GM12878 (cell line): ENCODE results near the gene MRPS5. TPM values are rescaled to one million over a fixed set of nuclear protein-coding genes. Genes with fewer than 3 reads are reported as not detected.

ENCODE experiments used
- ATAC-seq: fragments of 200-7000 bp; cut with Tn5 transposase; 3 replicates; pipeline ENCODE4 v1.9.1; 2020; ENCODE audit warnings: mild to moderate bottlenecking, moderate library complexity
- BruUV-seq: library from RNA; stranded (reverse); fragments of 400-500 nt; replicated peaks from 2 replicates; lab custom pipeline; 2021; lab: Mats Ljungman, UMichigan
- CTCF ChIA-PET: fragments of 300-600 bp; sonication (Branson Sonifier 250); formaldehyde crosslinking; extraction: SDS; loops from one replicate; lab custom pipeline; 2021; ENCODE audit warnings: inconsistent platforms; lab: Yijun Ruan, JAX
- POLR2A ChIA-PET: fragments of 350-600 bp; formaldehyde crosslinking; extraction: SDS; loops from one replicate; lab custom pipeline; 2021; ENCODE audit warnings: inconsistent platforms; lab: Charles Lee
- RAD21 ChIA-PET: fragments of 300-600 bp; sonication (Branson Sonifier 250); formaldehyde crosslinking; loops from one replicate; lab custom pipeline; 2023; ENCODE audit warnings: antibody characterized with exemption; ENCODE audit not compliant: unreplicated experiment; lab: Charles Lee
- SMC1A ChIA-PET: fragments of 300-600 bp; sonication (Branson Sonifier 250); formaldehyde crosslinking; loops from one replicate; lab custom pipeline; 2023; ENCODE audit not compliant: unreplicated experiment, uncharacterized antibody; lab: Charles Lee
- DNase-seq: peaks from one replicate; pipeline ENCODE4 v3.0.0-alpha.2; 2011; ENCODE audit warnings: low read depth, low spot score
- FAIRE-seq: peaks from 3 replicates; lab custom pipeline; 2011; peaks lifted over from hg19 to GRCh38; lab: Jason Lieb, UNC
- H2AFZ ChIP-seq: 2 replicates; pipeline ENCODE4 v1.6.0; 2011; ENCODE audit warnings: low read depth, low read length, control low read depth; ENCODE audit not compliant: control insufficient read depth
- H3K27ac ChIP-seq: 2 replicates; pipeline ENCODE4 v1.5.1; 2011; ENCODE audit warnings: control low read depth; ENCODE audit not compliant: control insufficient read depth, insufficient read depth
- H3K27me3 ChIP-seq, 2 experiments: replicated peaks in 1 of 2; 2 replicates each; pipeline versions ENCODE4 v1.6.0 to v1.6.1; 2011; ENCODE audit warnings: low read length in 1 of 2; ENCODE audit not compliant: control insufficient read depth in 2 of 2, insufficient read depth in 2 of 2
- H3K36me3 ChIP-seq, 2 experiments: 2 replicates each; pipeline ENCODE4 v1.5.1; 2011; ENCODE audit warnings: low read length in 1 of 2; ENCODE audit not compliant: control insufficient read depth in 2 of 2, insufficient read depth in 2 of 2
- H3K4me1 ChIP-seq: 2 replicates; pipeline ENCODE4 v1.6.1; 2011; ENCODE audit warnings: mild to moderate bottlenecking, low read length, moderate library complexity, mixed read lengths; ENCODE audit not compliant: control insufficient read depth, insufficient read depth
- H3K4me2 ChIP-seq: 2 replicates; pipeline ENCODE4 v1.6.0; 2011; ENCODE audit warnings: control low read depth; ENCODE audit not compliant: control insufficient read depth, insufficient read depth
- H3K4me3 ChIP-seq: fragments of 200-600 bp; sonication (generic); 2 replicates; pipeline ENCODE4 v1.5.1; 2016
- H3K79me2 ChIP-seq: 2 replicates; pipeline ENCODE4 v1.6.0; 2011; ENCODE audit warnings: low read length; ENCODE audit not compliant: control insufficient read depth, insufficient read depth
- H3K9ac ChIP-seq: 2 replicates; pipeline ENCODE4 v1.8.0; 2011; ENCODE audit warnings: low read length, control low read depth, mixed read lengths; ENCODE audit not compliant: control insufficient read depth, insufficient read depth
- H3K9me3 ChIP-seq: replicated peaks from 3 replicates; pipeline ENCODE4 v1.5.1; 2011; ENCODE audit warnings: mild to moderate bottlenecking, low read length; ENCODE audit not compliant: control insufficient read depth, insufficient read depth
- H4K20me1 ChIP-seq: 2 replicates; pipeline ENCODE4 v1.6.0; 2011; ENCODE audit not compliant: control insufficient read depth, insufficient read depth
- WGBS: methylation state at CpG from one replicate; pipeline ENCODE4 v1.1.6; 2016; ENCODE audit warnings: low lambda C conversion rate; ENCODE audit not compliant: insufficient replicate concordance, insufficient coverage; ENCODE audit errors: missing lambda C conversion rate; 5-methylcytosine and 5-hydroxymethylcytosine counted together
- in situ Hi-C: fragments of 300-500 bp; cut with MboI; formaldehyde crosslinking; loops from 9 replicates; pipeline ENCODE4 v1.14.3; 2018; ENCODE audit warnings: mixed read lengths
- intact Hi-C: fragments of 100-400 bp; cut with micrococcal nuclease; formaldehyde crosslinking; loops from one replicate; pipeline ENCODE4 v1.14.2; 2022; ENCODE audit not compliant: unreplicated experiment
- polyA plus RNA-seq, 11 experiments: library from polyadenylated mRNA; depleted of rRNA in 4 of 11; unstranded in 6 of 11; stranded (reverse) in 5 of 11; fragments of >200 nt; fragmentation: Nextera tagmentation in 4 of 11; fragmentation: Illumina TruSeq in 1 of 11; extraction: Ambion mirVana in 4 of 11; extraction: Trizol in 1 of 11; gene quantifications; 1 replicate in 1 of 11; 2 replicates in 10 of 11; pipeline versions ENCODE4 v1.2.1 to v1.2.3, GENCODE V29; 2011 to 2016; ENCODE audit warnings: inconsistent platforms in 2 of 11, missing spikeins in 2 of 11, low read depth in 1 of 11
- total RNA-seq, 4 experiments: library from RNA; depleted of rRNA in 3 of 4; stranded (reverse); fragments of >200 nt in 3 of 4; fragmentation: Illumina TruSeq in 1 of 4; extraction: Trizol in 1 of 4; gene quantifications; 2 replicates each; pipeline versions ENCODE4 v1.2.1 to v1.2.3, GENCODE V29; 2013 to 2021
- TF ChIP-seq, protein P1 (sequence below): fragments of 450-650 bp; IDR thresholded peaks from 2 replicates; pipeline ENCODE4 v1.6.1; 2016; ENCODE audit warnings: mild to moderate bottlenecking
- TF ChIP-seq, protein P2 (sequence below): fragments of 450-650 bp; formaldehyde crosslinking; IDR thresholded peaks from 2 replicates; pipeline ENCODE4 v1.5.0; 2022; ENCODE audit warnings: mild to moderate bottlenecking, missing genetic modification characterization

Gene MRPS5
- total and polyA plus RNA-seq, 10 of the 15 experiments (the other 5 are each of a cell fraction or from before 2014, with no cell fraction given): 54.8 to 93.0 (median 76.3) TPM

DNA sequence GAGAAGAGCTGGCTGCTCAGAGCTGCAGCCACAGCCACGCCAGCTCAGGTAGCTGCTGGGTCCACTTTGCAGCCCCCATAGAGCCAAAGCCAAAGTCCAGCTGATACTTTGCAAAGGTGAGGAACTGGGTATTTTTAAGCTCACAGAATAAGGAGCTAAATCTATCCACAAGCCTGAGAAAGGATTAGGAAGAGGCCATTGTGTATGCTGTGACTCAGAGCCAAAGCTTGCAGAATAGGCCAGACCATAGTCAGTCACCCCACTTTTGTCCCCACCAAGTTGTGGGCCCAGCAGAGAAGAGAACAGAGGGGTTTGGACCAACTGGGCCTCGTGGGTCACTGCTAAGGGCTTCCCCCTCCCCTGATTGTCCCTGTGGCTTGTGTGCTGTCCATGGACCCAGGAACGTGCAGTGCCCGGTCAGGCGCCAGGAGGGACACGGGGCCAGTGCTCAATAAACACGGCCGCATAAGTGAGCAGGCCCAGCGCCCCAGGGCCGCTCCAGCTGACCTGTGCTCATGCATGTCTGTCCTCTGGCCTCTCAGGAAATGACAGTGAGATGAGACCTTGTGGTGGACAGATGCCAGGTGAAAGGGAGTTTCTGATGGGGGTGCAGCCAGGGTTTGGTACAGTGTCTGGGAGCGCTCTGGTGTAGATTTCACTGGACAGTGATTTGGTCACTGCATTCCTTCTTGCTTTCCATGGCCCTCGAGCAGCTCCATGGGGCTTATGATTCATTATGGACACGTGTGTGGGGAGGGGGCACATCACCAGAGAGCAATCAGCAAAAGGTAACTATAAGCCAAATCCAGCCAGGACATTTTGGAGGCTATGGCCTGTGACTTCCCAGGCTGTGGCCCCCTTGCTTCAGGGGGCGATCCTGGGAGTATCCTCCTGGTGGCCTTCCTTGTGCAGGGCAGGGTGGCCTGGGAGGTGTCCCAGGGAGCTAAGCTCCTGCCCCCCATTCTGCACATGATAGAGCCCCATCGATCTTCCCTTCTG, 64.8 kb downstream of the MRPS5 start:
- no TSS peak for BruUV-seq
- H3K27me3 ChIP-seq: no peaks in the 10 kb centered on the region
- H3K4me1 ChIP-seq: peaks cover 8% of the 10 kb centered on the region
- H2AFZ ChIP-seq: no peak overlapping the region
- no peaks in the 10 kb centered on the region for H4K20me1 ChIP-seq
- ChIA-PET CTCF (interaction anchor here (0.6 to 7.9 kb wide), 6 partner anchors 14 to 357 kb away, joined by 3 to 134 read pairs (median 10); partner anchors contain the start of gene MAL), RAD21 (interaction anchor here (0.8 to 8.1 kb wide), 4 partner anchors 9 to 32 kb away, joined by 3 to 92 read pairs (median 4); partner anchors contain the start of gene MAL), SMC1A (interaction anchor here (7.8 kb wide), 1 partner anchor 33 kb away, joined by 94 read pairs; the partner anchor contains the start of gene MAL)
- H3K36me3 ChIP-seq: no peaks in the 10 kb centered on the region
- no peak overlapping the region for H3K4me3 ChIP-seq
- no peaks in the 10 kb centered on the region for H3K9me3 ChIP-seq
- H3K9ac ChIP-seq: no peak overlapping the region
- in situ Hi-C loops (no loop called here), intact Hi-C loops (no loop called here)
- H3K4me2 ChIP-seq: no peak overlapping the region
- WGBS: 64% methylated on average over 15 of the region's 15 CpGs
- no peak for DNase-seq
- H3K27ac ChIP-seq: no peak overlapping the region
- no peak for FAIRE-seq
- H3K79me2 ChIP-seq: no peaks in the 10 kb centered on the region
- TF ChIP-seq, protein P1, sequence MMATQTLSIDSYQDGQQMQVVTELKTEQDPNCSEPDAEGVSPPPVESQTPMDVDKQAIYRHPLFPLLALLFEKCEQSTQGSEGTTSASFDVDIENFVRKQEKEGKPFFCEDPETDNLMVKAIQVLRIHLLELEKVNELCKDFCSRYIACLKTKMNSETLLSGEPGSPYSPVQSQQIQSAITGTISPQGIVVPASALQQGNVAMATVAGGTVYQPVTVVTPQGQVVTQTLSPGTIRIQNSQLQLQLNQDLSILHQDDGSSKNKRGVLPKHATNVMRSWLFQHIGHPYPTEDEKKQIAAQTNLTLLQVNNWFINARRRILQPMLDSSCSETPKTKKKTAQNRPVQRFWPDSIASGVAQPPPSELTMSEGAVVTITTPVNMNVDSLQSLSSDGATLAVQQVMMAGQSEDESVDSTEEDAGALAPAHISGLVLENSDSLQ: no peak
- TF ChIP-seq, protein P2, sequence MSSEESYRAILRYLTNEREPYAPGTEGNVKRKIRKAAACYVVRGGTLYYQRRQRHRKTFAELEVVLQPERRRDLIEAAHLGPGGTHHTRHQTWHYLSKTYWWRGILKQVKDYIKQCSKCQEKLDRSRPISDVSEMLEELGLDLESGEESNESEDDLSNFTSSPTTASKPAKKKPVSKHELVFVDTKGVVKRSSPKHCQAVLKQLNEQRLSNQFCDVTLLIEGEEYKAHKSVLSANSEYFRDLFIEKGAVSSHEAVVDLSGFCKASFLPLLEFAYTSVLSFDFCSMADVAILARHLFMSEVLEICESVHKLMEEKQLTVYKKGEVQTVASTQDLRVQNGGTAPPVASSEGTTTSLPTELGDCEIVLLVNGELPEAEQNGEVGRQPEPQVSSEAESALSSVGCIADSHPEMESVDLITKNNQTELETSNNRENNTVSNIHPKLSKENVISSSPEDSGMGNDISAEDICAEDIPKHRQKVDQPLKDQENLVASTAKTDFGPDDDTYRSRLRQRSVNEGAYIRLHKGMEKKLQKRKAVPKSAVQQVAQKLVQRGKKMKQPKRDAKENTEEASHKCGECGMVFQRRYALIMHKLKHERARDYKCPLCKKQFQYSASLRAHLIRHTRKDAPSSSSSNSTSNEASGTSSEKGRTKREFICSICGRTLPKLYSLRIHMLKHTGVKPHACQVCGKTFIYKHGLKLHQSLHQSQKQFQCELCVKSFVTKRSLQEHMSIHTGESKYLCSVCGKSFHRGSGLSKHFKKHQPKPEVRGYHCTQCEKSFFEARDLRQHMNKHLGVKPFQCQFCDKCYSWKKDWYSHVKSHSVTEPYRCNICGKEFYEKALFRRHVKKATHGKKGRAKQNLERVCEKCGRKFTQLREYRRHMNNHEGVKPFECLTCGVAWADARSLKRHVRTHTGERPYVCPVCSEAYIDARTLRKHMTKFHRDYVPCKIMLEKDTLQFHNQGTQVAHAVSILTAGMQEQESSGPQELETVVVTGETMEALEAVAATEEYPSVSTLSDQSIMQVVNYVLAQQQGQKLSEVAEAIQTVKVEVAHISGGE (CRISPR knock-in tag): no peak
- TF ChIP-seq, all 136 proteins: peak for 0
- POLR2A ChIA-PET: no interaction called here
- no peak for ATAC-seq
